RWPE1 (cell line): ENCODE results near the gene RAB3GAP1.

ENCODE experiments used
- CTCF ChIA-PET: fragments of 350-600 bp; sonication (Branson Sonifier 250); formaldehyde crosslinking; extraction: SDS; loops from one replicate; lab custom pipeline; 2021; lab: Yijun Ruan, JAX
- POLR2A ChIA-PET: fragments of 400-600 bp; formaldehyde crosslinking; extraction: SDS; loops from one replicate; lab custom pipeline; 2020; ENCODE audit warnings: antibody characterized with exemption; ENCODE audit not compliant: low non-redundant PET; lab: Yijun Ruan, JAX
- DNase-seq: peaks from one replicate; pipeline ENCODE4 v3.0.0; 2012; ENCODE audit warnings: low spot score
- H3K27ac ChIP-seq: fragments of 450-650 bp; 2 replicates; pipeline ENCODE4 v1.5.1; 2017
- CTCF ChIP-seq: fragments of 450-650 bp; conservative IDR thresholded peaks from 2 replicates; pipeline ENCODE4 v1.5.1; 2017; ENCODE audit warnings: low read depth, mild to moderate bottlenecking

RAB3GAP1 gene

GRCh38 chr2:135063210-135063609, 11.1 kb downstream of the RAB3GAP1 start:
- H3K27ac ChIP-seq: no peak overlapping the region
- POLR2A ChIA-PET: no interaction called here
- DNase-seq: no peak
- no peak for TF ChIP-seq CTCF
- CTCF ChIA-PET: interaction anchor here (0.7 kb wide), 1 partner anchor 49 kb away, joined by 4 read pairs; no protein-coding TSS in a partner anchor

DNA sequence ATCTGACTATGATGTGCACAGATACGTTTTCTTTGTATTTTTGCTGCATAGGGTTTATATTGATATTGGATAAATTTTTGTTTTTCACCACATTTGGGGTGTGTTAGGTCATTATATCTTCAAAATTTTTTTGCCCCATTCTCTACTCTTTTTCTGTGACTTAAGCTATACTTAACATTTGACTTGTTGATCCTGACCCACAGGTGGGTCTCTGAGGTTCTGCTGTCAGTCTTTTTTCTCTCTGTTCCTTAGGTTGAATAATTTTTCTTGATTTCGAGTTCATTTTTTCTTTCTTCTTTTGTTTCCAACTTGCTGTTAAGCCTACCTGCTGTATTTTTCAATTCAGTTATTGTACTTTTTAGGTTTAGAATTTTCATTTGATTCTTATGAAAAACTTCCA, 12.1 kb downstream of the RAB3GAP1 start:
- no peak for TF ChIP-seq CTCF
- no peak for DNase-seq
- ChIA-PET CTCF (no interaction called here), POLR2A (interaction anchor here (0.7 kb wide), 1 partner anchor 43 kb away, joined by 3 read pairs; no protein-coding TSS in a partner anchor)
- H3K27ac ChIP-seq: no peak overlapping the region

DNA sequence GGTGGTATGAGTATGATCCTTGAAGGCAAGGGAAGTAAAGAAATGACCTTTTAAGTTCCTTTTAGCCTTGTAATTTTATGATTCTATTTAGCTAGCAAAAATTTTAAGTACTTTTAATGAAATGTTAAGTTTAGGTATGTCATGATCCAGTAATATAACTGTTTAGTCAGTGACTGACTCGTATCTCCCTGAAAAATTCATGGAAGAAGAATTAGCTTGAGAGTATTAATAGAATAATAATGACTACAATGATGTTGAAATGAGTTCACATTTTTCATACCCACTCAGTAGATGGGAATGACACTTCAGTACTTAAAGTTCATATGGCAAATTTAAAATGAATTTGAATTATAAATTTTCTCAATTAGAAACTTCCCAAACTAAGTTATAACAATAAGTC, 14.6 kb downstream of the RAB3GAP1 start:
- ChIA-PET POLR2A (no interaction called here), CTCF (no interaction called here)
- DNase-seq: no peak
- TF ChIP-seq CTCF: no peak
- H3K27ac ChIP-seq: no peak overlapping the region

GRCh38 chr2:135072125-135072997, 20.3 kb downstream of the RAB3GAP1 start:
- no peak overlapping the region for H3K27ac ChIP-seq
- no peak for DNase-seq
- ChIA-PET POLR2A (no interaction called here), CTCF (no interaction called here)
- no peak for TF ChIP-seq CTCF

GRCh38 chr2:135074216-135074615, 22.1 kb downstream of the RAB3GAP1 start:
- ChIA-PET CTCF (interaction anchor here (0.7 kb wide), 1 partner anchor 119 kb away, joined by 5 read pairs; no protein-coding TSS in a partner anchor), POLR2A (no interaction called here)
- H3K27ac ChIP-seq: no peak overlapping the region
- no peak for DNase-seq
- no peak for TF ChIP-seq CTCF

DNA sequence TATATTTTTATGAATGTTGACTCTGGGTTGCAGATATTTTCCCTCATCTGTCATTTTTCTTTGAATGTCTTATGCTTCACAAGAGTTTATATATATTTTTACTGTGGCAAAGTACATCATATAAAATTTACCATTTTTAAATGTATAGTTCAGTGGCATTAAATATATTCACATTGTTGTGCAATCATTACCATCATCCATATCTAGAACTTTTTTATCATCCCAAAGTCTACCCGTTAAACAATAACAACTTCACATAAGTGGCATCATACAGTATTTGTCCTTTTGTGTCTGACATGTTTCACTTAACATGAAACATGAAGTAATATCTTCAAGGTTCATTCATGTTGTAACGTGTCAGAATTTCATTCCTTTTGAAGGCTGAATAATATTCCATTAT, 24.5 kb downstream of the RAB3GAP1 start:
- H3K27ac ChIP-seq: no peak overlapping the region
- no peak for TF ChIP-seq CTCF
- POLR2A ChIA-PET: no interaction called here
- CTCF ChIA-PET: interaction anchor here (0.7 kb wide), 1 partner anchor 14 kb away, joined by 3 read pairs; no protein-coding TSS in a partner anchor
- no peak for DNase-seq
